GM19328 (cell line): ENCODE measurements around the gene NPRL2.

ENCODE experiments used
- ATAC-seq: cut with Tn5 transposase; IDR thresholded peaks from one replicate; pipeline ENCODE4 v1.9.1; 2021; ENCODE audit warnings: mild to moderate bottlenecking, moderate library complexity; ENCODE audit not compliant: unreplicated experiment

Gene NPRL2

DNA sequence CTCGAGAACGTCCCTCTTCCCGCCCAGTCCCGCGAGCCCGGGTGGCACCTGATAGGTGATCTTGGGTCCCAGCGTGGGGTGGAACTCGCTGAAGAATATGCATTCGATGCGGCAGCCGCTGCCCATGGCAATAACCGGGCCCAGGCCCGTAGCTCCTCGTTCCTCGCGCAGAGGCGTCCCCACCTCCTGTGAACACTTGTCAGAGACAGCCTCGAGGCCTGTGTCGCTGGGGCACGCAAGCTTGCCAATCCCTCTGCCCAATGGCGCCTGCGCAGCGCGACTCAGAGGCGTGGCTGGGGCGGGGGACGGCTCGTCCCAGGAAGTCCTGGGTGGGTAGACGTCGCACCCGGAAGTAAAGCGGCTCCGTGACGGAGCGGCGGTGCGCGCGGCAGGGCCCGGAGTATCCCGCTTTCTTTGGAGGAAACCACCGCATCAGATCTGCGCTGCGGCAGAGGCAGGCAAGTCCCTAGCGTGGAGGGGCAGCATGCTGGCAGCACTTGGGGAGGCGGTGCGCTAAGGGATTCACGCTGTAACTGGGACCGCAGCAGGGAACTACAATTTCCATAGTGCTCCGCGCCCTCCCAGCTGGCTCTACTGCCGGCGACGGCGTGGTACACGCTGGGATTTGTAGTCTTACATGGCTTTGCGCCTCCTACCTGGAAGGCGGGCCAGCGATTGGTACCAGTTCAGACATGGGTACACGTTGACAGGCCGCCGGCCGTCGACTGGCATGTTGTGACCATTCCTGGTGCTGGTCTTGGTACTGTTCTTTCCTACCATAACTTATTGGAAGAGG lies at the start of gene NPRL2, which contains the start of gene CYB561D2:
TSS of gene NPRL2 (minus strand) at position 249 of the 796 bp plus-strand sequence. CDS start at position 126, 123 bp downstream.
TSS of gene CYB561D2 (plus strand) at position 336 of the 796 bp plus-strand sequence. CDS start 572 bp downstream, outside the sequence.
- ATAC-seq, result peak; percentile 92

GRCh38 chr3:50396502-50396901 lies 45.9 kb upstream of the NPRL2 start:
- ATAC-seq, result no peak

DNA sequence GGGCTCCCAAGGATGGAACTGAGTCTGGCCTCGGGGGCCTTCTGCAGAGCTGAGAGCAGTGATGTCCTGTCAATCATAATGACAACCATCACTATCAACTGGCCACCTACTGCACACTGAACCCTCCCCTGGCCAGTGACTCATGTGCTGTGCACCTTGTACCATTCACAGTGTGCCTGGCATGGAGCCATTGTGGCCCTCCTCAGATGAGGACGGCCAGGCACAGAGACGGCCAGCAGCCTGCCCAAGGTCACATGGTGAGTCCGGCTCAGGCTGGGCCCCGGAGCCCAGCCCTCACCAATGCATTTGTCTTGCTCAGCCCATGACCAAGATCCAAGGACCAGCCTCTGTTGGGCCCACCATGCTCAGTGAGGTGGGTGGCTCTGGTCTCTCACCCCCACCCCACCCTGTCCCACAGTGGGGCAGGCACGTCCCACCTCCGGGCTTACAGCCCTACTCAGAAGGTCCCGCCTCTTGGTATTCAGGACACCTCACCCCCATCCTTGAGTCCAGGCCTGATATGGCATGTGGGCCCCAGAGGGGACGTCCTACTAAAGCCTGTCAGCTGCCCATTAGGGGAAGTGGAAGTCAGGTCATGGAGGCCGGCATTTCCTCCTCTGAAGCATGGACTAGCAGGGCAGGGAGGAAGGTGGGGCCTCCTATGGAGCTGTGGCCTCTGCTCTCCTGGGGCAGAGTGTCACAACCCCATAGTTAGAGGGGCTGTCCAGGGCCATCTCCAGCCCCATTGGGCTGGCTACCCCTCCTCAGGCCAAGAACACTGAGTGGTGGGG lies 44.7 kb upstream of the NPRL2 start:
- no peak for ATAC-seq

DNA sequence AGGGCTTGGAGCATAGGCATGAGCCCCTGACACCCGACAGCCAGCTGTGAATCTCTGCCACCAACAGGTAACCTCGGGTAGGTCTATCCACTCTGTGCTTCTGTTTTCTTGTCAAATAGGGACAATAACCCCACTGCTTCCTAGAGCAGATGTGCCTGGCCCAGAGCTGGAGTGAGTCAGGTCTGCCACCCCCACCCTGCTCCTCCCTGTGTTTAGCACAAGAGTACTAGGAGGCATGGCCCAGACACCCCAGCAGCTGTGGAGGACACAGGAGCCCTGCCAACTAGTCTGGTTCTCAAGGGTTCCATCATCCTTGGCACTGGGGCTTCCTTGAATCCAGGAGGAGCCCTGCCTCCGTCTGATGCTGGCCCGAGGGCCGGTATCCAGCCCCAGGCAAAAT lies 42.5 kb upstream of the NPRL2 start:
- ATAC-seq, result no peak

GRCh38 chr3:50392101-50392715 lies 41.6 kb upstream of the NPRL2 start:
- no peak for ATAC-seq

DNA sequence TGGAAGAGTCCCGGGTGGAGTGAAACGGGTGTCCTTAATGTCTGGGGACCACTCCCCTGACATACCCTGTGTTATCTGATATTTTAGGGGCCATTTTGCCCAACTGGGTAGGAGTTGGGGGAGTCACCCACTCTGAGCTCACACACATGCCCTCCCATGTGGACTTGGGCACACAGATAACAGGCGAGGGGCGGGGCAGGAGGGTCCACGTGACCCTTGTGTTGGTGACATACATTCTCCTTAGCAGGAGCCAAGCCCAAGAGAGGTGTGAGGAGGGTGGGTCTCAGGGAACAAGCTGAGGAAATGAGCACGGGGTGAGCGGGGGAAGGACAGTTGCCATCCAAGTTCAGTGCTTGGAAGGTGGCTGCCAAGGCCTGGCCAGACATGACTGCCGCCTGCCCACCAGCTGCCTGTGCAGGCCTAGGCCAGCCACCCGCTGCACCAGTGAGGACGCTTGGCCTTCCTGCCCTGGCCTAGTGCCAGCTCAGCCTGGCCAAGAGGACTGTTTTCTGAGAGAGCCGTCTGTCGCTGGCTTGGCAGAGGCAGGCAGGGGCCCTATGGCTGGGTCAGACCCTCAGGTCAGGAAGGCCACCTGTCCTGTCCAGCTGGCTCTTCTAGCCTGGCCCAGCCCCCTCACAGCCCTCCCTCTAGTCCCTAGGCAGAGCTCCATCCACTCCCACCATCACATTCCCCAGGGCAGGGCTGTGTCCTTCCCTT lies 40.1 kb upstream of the NPRL2 start:
- no peak for ATAC-seq

DNA sequence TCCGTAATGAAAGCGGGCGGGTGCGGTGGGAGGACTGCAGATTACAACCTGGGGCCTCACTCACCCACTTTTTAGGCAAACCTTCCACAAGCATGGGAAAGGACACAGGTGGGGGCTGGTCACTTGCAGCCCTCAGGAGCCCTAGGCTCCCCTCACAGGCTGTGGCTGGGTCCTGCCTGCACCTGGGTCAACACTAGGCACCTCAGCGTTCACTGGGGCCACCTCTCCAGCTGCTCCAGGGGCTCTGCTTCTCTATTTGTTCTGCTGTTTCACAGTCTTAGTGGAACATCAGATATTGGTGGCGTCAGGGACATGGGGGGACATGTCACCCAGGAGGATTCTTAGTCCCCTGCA lies 38.8 kb upstream of the NPRL2 start:
- ATAC-seq, result no peak

DNA sequence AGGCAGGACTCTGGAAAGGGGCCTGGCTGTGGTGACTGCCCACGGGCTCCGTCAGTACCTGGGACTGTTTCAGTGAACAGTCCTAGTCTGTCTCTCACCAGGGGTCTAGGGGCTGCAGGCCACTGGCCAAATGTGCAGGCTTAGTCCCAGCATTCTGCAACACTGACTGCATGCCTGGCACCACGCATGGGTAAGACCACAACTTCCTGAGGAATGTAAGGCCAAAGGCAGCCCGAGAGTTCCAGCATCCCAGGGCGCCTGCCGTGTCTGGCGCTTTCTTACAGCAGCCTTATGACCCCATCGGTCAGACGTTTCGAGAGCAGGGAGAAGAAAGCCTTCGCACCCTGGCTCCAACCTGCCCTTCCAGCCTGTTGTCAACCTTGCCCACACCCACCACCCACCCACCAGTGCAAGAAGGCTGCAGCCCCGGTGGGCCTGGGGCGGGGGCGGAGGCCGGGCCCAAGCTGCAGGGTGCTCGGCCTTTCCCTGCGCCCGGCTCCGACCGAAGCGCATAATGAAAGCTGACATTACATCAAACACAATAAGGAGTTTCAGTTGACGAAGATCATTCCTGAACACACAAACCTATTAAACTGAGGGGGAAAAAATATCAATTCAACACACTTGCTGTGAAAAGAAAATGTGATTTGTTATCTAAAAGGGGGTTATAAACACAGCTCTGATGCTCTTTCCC lies 38.3 kb upstream of the NPRL2 start:
- no peak for ATAC-seq

- ATAC-seq, result no peak
Measured at GRCh38 chr3:50388016-50388719, 37.6 kb upstream of the NPRL2 start.

DNA sequence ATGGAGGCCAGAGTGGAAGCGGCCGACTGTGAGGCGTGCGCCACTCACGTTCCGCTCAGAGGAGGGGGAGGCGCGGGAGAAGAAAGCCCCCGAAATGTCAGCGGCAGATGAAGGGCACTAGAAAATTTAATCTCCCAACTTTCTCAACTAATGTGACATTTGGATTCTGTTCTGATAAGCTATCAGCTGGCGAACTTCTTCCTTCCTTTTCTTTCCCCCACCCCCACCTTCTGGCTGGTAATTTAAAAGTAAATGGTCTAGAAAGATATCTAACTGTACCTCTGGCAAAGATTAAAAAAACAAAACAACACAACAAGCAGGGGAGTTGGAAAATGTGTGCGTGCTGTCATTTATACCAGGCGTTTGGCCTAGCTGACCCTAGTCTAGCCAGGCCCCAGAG lies 35.2 kb upstream of the NPRL2 start:
- no peak for ATAC-seq

- ATAC-seq, result no peak
Measured at GRCh38 chr3:50383750-50384149, 33.2 kb upstream of the NPRL2 start.

DNA sequence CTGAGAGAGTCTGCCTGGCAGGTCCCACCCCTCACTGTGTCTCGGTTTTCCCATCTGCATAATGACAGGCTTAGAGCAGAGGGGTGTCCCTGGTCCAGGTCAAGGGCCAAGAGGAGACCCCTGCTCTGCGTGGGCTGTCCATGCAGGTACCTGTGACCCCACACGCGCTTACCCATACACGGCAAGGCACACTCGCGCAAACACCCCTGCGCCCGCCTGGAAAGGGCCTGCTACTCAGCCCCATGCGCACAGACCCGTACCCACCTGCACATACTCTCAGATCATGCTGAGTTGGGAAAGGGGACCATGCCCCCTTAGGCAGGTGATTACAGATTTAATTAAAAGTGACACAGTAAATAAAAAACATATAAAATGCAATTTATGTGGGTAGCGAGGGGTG lies 32.1 kb upstream of the NPRL2 start:
- ATAC-seq, result no peak

GRCh38 chr3:50381383-50381782 lies 30.8 kb upstream of the NPRL2 start:
- ATAC-seq, result no peak

DNA sequence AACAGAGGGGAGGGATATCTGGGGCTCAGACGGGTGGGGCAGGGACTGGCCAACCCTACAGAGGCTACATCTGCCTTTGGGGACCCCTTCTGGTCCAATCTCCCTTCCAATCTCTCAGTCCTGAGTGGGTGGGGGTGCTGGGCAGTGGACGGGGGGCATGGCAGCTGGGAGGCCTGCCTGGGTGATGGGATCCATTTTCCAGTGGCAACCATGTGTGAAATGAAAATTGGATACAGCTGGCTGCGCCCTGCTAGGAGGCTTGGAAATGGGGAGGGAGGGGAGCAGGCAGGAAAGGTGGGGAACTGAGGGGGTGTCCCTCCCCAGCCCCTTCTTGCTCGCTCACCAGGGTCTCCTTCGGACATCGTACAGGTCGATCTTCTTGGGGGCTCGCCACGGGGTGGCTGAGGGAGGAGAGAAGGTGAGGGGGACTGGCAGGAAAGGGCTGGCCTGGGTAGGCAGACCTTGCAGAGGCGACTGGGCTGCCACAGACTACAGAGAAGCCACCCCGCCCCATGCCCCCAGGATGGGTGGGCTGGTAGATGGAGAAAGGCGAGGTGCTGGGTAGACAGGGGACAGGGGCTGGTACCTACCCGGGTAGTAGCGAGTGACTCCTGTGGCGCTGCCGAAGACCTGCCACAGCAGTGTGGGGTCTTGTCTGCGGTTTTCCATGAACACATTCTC lies 30.0 kb upstream of the NPRL2 start:
- ATAC-seq, result no peak

DNA sequence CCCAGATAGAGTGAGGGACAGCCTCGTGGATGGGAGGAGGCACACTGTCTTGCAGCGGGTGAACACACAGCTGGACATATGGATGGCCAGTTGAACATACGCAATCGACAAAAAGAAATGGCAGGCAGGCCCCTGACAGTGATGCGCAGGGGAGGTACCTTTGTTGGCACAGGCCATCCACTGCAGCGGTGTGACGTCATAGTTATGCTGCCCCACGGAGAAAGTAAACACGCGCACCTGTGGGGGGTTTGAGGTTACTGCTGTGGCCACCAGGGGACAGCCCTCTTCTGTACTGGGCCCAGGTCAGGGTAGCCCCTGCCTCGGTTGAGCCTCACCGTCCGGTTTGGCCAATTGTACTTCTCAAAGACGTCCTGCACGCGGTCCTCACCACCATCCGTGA lies 28.2 kb upstream of the NPRL2 start:
- no peak for ATAC-seq

GRCh38 chr3:50378024-50378423 lies 27.4 kb upstream of the NPRL2 start:
- ATAC-seq, result no peak

DNA sequence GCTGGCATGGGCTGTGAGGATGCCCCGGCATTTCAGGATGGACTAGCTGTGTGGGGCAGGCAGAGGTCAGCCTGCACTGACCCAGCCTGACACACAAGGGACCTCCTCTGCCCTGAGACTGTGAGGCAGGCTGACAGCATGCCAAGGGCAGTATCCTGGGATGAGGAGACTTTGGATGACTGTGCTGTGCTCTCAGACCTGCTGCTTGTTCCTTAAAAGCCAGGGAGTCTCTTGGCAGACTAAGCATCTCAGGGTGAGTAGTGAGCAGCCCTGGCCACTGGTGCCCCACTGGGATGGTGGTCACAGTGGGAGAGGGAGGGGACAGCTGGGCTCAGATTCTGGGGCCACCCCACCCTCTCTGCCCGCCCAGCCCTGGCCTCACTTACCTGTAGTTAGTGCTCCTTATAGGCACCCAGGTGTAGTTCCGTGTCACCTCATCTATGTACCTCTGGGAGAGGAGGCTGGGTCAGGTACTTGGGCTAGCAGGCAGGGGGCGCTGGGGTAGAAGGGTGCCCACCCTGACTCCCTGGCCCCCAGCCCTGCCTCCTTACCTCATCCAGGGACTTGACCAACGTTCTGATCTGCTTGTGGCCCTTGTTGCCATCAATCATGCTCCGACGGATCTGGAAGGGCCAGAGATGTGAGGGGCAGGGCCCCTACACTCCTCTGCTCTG lies 24.8 kb upstream of the NPRL2 start:
- no peak for ATAC-seq

- no peak for ATAC-seq
Measured at GRCh38 chr3:50374363-50375257, 24.0 kb upstream of the NPRL2 start.
